CD4-positive, alpha-beta memory T cell (primary cell): ENCODE results near the gene P3H1. TPM values are rescaled to one million over a fixed set of nuclear protein-coding genes. Genes with fewer than 3 reads are reported as not detected.
"Not testable (repeated sequence)": the region's sequence is repeated elsewhere in the genome, so short reads cannot be mapped to it uniquely, and the experiment has no call there.

Experiments used
- CTCF ChIA-PET: fragments of 350-600 bp; sonication (Branson Sonifier 250); formaldehyde crosslinking; loops from one replicate; lab custom pipeline; 2021; ENCODE audit warnings: inconsistent platforms; ENCODE audit not compliant: partially characterized antibody; lab: Charles Lee
- POLR2A ChIA-PET: fragments of 350-600 bp; sonication (Branson Sonifier 250); formaldehyde crosslinking; loops from one replicate; lab custom pipeline; 2021; ENCODE audit not compliant: partially characterized antibody; lab: Charles Lee
- DNase-seq, 5 donors: peaks; one replicate each; pipeline versions ENCODE4 v3.0.0 to v3.0.0-alpha.2; 2020 to 2022; ENCODE audit warnings: mixed read lengths in 1 of 5
- H3K27ac ChIP-seq: one replicate; pipeline ENCODE4 v1.7.0; 2013; ENCODE audit warnings: low read depth, low read length
- H3K27me3 ChIP-seq: 2 replicates; pipeline ENCODE4 v1.7.0; 2013; ENCODE audit warnings: mild to moderate bottlenecking, low read length, moderate library complexity; ENCODE audit not compliant: insufficient read depth
- H3K36me3 ChIP-seq: 2 replicates; pipeline ENCODE4 v1.7.0; 2013; ENCODE audit warnings: mild to moderate bottlenecking, low read length, moderate library complexity; ENCODE audit not compliant: insufficient read depth
- H3K4me1 ChIP-seq: 2 replicates; pipeline ENCODE4 v1.7.0; 2013; ENCODE audit warnings: mild to moderate bottlenecking, low read length, moderate library complexity; ENCODE audit not compliant: insufficient read depth
- H3K4me3 ChIP-seq, 2 donors: one replicate each; pipeline ENCODE4 v1.7.0; 2013; ENCODE audit warnings: low read length in 2 of 2, mild to moderate bottlenecking in 1 of 2
- H3K9me3 ChIP-seq, 2 donors: one replicate each; pipeline ENCODE4 v1.7.0; 2013; ENCODE audit warnings: low read length in 2 of 2, control low read depth in 1 of 2; ENCODE audit not compliant: control insufficient read depth in 1 of 2
- H3K27ac Mint-ChIP-seq, 7 donors: one replicate each; pipeline ENCODE4 v1.8.0; 2020 to 2021; ENCODE audit warnings: mixed read lengths in 7 of 7, mild to moderate bottlenecking in 6 of 7, inconsistent platforms in 3 of 7, moderate library complexity in 3 of 7
- H3K27me3 Mint-ChIP-seq, 2 donors: one replicate each; pipeline ENCODE4 v1.8.0; 2020 to 2021; ENCODE audit warnings: mixed read lengths in 2 of 2
- H3K36me3 Mint-ChIP-seq, 2 donors: one replicate each; pipeline ENCODE4 v1.8.0; 2020 to 2021; ENCODE audit warnings: mixed read lengths in 2 of 2, inconsistent platforms in 1 of 2, mild to moderate bottlenecking in 1 of 2
- H3K4me1 Mint-ChIP-seq, 4 donors: one replicate each; pipeline ENCODE4 v1.8.0; 2020 to 2021; ENCODE audit warnings: mixed read lengths in 4 of 4, mild to moderate bottlenecking in 1 of 4
- H3K4me3 Mint-ChIP-seq, 8 donors: one replicate each; pipeline ENCODE4 v1.8.0; 2020 to 2021; ENCODE audit warnings: mixed read lengths in 8 of 8, mild to moderate bottlenecking in 7 of 8, moderate library complexity in 6 of 8, inconsistent platforms in 3 of 8
- H3K9me3 Mint-ChIP-seq, 8 donors: one replicate each; pipeline ENCODE4 v1.8.0; 2020 to 2021; ENCODE audit warnings: mixed read lengths in 8 of 8, mild to moderate bottlenecking in 5 of 8, inconsistent platforms in 3 of 8, moderate library complexity in 1 of 8
- intact Hi-C: fragments of 100-400 bp; cut with micrococcal nuclease; formaldehyde crosslinking; loops from one replicate; pipeline ENCODE4 v1.15.1; 2023
- polyA plus RNA-seq, 2 donors: library from polyadenylated mRNA; unstranded; fragments of 300-500 nt; fragmentation: Illumina TruSeq; gene quantifications; one replicate each; pipeline ENCODE4 v1.2.3, GENCODE V29; 2021
- total RNA-seq, 2 experiments: library from RNA; stranded (reverse); gene quantifications; one replicate each; pipeline ENCODE4 v1.2.3, GENCODE V29; 2021

P3H1 gene, protein sequence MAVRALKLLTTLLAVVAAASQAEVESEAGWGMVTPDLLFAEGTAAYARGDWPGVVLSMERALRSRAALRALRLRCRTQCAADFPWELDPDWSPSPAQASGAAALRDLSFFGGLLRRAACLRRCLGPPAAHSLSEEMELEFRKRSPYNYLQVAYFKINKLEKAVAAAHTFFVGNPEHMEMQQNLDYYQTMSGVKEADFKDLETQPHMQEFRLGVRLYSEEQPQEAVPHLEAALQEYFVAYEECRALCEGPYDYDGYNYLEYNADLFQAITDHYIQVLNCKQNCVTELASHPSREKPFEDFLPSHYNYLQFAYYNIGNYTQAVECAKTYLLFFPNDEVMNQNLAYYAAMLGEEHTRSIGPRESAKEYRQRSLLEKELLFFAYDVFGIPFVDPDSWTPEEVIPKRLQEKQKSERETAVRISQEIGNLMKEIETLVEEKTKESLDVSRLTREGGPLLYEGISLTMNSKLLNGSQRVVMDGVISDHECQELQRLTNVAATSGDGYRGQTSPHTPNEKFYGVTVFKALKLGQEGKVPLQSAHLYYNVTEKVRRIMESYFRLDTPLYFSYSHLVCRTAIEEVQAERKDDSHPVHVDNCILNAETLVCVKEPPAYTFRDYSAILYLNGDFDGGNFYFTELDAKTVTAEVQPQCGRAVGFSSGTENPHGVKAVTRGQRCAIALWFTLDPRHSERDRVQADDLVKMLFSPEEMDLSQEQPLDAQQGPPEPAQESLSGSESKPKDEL
- 10 to 100 TPM; 52.5 to 56.6 TPM for total RNA-seq
- polyA plus RNA-seq: 10 to 100 TPM in 1 of 2 donors, 1 to 10 TPM in 1; 7.5 to 15.3 TPM

DNA sequence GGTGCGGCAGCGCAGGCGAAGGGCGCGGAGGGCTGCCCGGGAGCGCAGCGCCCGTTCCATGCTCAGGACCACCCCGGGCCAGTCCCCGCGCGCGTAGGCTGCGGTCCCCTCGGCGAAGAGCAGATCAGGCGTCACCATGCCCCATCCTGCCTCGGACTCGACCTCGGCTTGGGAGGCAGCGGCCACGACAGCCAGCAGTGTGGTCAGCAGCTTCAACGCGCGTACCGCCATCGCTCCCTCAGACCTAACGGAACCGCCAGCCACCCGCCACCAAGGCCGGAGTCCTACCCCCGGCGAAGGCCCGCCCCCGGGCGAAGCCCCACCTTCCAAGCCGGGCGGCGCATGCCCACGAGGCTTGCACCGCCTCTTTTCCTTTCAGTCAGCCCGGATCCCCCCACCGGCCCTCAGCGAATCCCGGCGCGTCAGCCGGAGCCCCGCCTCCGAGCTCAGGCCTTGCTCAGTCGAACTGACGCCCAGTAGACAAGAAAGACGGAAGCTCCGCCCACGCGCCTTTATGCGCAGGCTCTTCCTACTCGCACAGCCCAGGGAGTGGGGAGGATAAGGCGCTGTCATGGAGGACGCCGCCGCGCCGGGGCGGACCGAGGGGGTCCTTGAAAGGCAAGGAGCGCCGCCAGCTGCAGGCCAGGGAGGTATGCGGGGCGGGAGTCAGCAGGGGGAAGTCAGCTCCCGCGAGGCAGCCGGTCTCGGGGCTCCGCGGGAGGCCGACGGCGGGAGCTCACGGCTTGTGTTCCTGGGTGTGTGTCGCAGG lies at the start of gene P3H1, which contains the start of gene C1orf50:
P3H1 (minus strand) TSS at position 288 of the 769 bp plus-strand sequence; CDS start at position 231, 57 bp downstream.
C1orf50 (plus strand) TSS at position 509 of the 769 bp plus-strand sequence; CDS start at position 572, 63 bp downstream.
- H3K27me3 ChIP-seq: no peaks in the 10 kb centered on the region
- peaks cover 0 to 19% of the 10 kb centered on the region in 2 donors for H3K36me3 Mint-ChIP-seq
- H3K36me3 ChIP-seq: no peaks in the 10 kb centered on the region
- peak within 1 kb of the TSS; percentile 67 to 98 for H3K4me3 ChIP-seq
- peak within 1 kb of the TSS; percentile 85 to 98 (median 93) for H3K27ac Mint-ChIP-seq
- DNase-seq: peak; percentile 100
- peaks cover 18 to 45% (median 28%) of the 10 kb centered on the region in 4 donors for H3K4me1 Mint-ChIP-seq
- peak within 1 kb of the TSS in 1 of 8 donors; percentile 94 for H3K4me3 Mint-ChIP-seq
- ChIA-PET CTCF (interaction anchor here (0.6 to 3.7 kb wide), 18 partner anchors 8 to 343 kb away, joined by 3 to 27 read pairs (median 8); partner anchors contain the start of genes ERMAP, PPIH, SVBP and ZNF691), POLR2A (interaction anchor here (0.6 to 3.8 kb wide), 35 partner anchors 9 to 1787 kb away, joined by 3 to 72 read pairs (median 5); partner anchors contain the start of genes CCDC30, CTPS1, ERMAP and KDM4A)
- H3K9me3 ChIP-seq: no peaks in the 10 kb centered on the region
- H3K9me3 Mint-ChIP-seq: no peaks in the 10 kb centered on the region
- intact Hi-C loops: loop anchor here (1.0 to 5.0 kb wide), 8 partner anchors 50 to 405 kb away; partner anchors contain the start of genes CCDC30, CFAP57, EBNA1BP2 and ERMAP
- no peaks in the 10 kb centered on the region for H3K27me3 Mint-ChIP-seq
- peak within 1 kb of the TSS; percentile 85 for H3K27ac ChIP-seq
- H3K4me1 ChIP-seq: peaks cover 56% of the 10 kb centered on the region

DNA sequence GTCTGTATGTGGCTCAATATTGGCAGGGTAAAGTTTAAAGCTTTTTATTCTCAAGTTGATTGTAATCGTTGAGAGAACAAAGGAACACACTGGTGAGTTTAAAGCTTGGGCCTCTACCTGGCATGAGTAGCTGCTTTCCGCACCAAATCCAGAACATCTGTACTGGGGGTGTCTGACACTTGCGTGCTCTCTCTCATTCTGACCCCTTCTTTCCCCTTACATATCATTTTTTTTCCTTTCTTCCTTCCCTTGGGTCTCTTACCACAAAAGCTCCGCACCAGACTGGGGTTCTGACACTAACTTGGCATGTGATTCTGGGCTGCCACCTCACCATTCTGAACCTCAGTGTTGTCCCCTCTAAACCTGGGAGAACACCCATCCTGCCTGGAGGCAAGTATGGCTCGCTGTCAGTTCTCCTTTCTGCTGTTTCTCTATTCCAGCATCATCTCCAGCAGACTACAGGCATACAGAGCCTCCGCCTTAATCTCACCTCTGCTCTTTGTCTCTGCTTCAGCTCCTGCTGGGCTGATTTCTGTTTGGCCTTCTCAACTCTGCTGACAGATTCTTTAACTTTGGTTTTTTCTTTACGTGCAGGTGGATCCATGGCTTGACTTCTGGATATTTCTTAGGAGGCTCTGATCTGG lies 49.2 kb upstream of the P3H1 start:
- H3K27me3 ChIP-seq: no peaks in the 10 kb centered on the region
- intact Hi-C loops: loop anchor here (1.0 to 10.0 kb wide), 6 partner anchors 30 to 481 kb away; partner anchors contain the start of genes CFAP57, EBNA1BP2, FOXJ3 and SLC2A1
- Mint-ChIP-seq H3K4me1 (peaks cover 19 to 32% (median 28%) of the 10 kb centered on the region in 4 donors), H3K36me3 (peaks cover 3 to 16% of the 10 kb centered on the region in 2 donors), H3K4me3 (peak overlapping the region; percentile 82 to 93 (median 86)), H3K27me3 (no peaks in the 10 kb centered on the region), H3K9me3 (no peaks in the 10 kb centered on the region), H3K27ac (peak overlapping the region; percentile 86 to 96 (median 94))
- peak in 1 of 5 donors; percentile 39 for DNase-seq
- POLR2A ChIA-PET: interaction anchor here (1.0 to 4.3 kb wide), 14 partner anchors 9 to 133 kb away, joined by 3 to 66 read pairs (median 4); partner anchors contain the start of genes C1orf50, P3H1, TMEM269 and YBX1
- peak overlapping the region in 1 of 2 donors; percentile 74 for H3K4me3 ChIP-seq
- no peaks in the 10 kb centered on the region for H3K9me3 ChIP-seq
- peaks cover 17% of the 10 kb centered on the region for H3K4me1 ChIP-seq
- CTCF ChIA-PET: interaction anchor here (1.4 to 2.6 kb wide), 3 partner anchors 30 to 49 kb away, joined by 6 to 18 read pairs (median 7); partner anchors contain the start of genes C1orf50, P3H1 and ZNF691
- peak overlapping the region; percentile 87 for H3K27ac ChIP-seq
- no peaks in the 10 kb centered on the region for H3K36me3 ChIP-seq

DNA sequence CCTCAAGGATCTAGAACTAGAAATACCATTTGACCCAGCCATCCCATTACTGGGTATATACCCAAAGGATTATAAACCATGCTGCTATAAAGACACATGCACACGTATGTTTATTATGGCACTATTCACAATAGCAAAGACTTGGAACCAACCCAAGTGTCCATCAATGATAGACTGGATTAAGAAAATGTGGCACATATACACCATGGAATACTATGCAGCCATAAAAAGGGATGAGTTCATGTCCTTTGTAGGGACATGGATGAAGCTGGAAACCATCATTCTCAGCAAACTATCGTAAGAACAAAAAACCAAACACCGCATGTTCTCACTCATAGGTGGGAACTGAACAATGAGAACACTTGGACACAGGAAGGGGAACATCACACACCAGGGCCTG lies 48.0 kb upstream of the P3H1 start:
- H3K27me3 Mint-ChIP-seq, H3K36me3 ChIP-seq, CTCF ChIA-PET, H3K27me3 ChIP-seq, H3K9me3 ChIP-seq, DNase-seq, H3K4me3 ChIP-seq, H3K27ac Mint-ChIP-seq, H3K4me3 Mint-ChIP-seq, H3K9me3 Mint-ChIP-seq, H3K27ac ChIP-seq: not testable (repeated sequence)
- peaks cover 17% of the 10 kb centered on the region for H3K4me1 ChIP-seq
- Mint-ChIP-seq H3K4me1 (peaks cover 19 to 31% (median 26%) of the 10 kb centered on the region in 4 donors), H3K36me3 (peaks cover 3 to 20% of the 10 kb centered on the region in 2 donors)
- intact Hi-C loops: loop anchor here (5.0 to 10.0 kb wide), 3 partner anchors 107 to 360 kb away; partner anchors contain the start of genes CFAP57, EBNA1BP2 and YBX1
- POLR2A ChIA-PET: interaction anchor here (4.2 to 4.3 kb wide), 2 partner anchors 48 to 132 kb away, joined by 24 to 66 read pairs; partner anchors contain the start of genes C1orf50, P3H1 and YBX1

DNA sequence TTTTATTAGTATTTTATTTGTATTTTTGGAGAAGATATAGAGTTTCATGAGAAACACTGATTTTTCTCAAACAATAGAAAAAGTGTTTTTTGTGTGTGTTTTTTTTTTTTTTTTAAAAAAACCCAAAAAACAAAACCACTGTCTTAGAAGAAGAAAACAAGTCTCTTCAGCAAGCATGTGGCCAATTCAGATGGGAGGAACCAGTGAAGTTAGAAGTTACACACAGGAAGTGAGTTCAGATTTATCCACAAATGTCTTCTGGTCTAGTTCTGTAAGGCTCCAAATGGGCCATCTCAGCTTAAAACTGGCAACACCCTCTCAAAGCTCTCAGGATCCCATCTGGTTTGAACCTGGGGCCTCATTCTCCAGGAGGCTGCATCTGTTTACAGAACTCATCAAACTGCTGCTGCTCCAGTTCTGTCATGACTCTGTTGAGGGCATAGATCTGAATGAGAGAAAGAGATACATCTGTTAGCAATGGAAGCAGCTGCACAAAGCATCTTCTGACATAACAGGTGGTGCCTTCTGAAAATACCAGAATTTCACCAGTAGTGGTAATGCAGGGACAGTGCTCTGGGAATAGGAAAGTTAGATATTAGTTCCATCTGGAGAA lies 40.3 kb upstream of the P3H1 start:
- Mint-ChIP-seq H3K27ac (peak overlapping the region in 2 of 7 donors; percentile 23 to 64), H3K9me3 (no peaks in the 10 kb centered on the region), H3K36me3 (peaks cover 12 to 21% of the 10 kb centered on the region in 2 donors), H3K4me3 (no peak overlapping the region), H3K27me3 (no peaks in the 10 kb centered on the region), H3K4me1 (peaks cover 3 to 10% (median 7%) of the 10 kb centered on the region in 4 donors)
- no peak for DNase-seq
- ChIA-PET POLR2A (interaction anchor here (1.2 to 2.6 kb wide), 3 partner anchors 9 to 40 kb away, joined by 4 to 8 read pairs (median 7); partner anchors contain the start of genes C1orf50, ERMAP, P3H1 and TMEM269), CTCF (interaction anchor here (0.8 kb wide), 1 partner anchor 39 kb away, joined by 3 read pairs; the partner anchor contains the start of gene ZNF691)
- intact Hi-C loops: no loop called here
- no peaks in the 10 kb centered on the region for H3K27me3 ChIP-seq
- peaks cover 7% of the 10 kb centered on the region for H3K4me1 ChIP-seq
- H3K9me3 ChIP-seq: no peaks in the 10 kb centered on the region
- H3K4me3 ChIP-seq: no peak overlapping the region
- no peak overlapping the region for H3K27ac ChIP-seq
- no peaks in the 10 kb centered on the region for H3K36me3 ChIP-seq

DNA sequence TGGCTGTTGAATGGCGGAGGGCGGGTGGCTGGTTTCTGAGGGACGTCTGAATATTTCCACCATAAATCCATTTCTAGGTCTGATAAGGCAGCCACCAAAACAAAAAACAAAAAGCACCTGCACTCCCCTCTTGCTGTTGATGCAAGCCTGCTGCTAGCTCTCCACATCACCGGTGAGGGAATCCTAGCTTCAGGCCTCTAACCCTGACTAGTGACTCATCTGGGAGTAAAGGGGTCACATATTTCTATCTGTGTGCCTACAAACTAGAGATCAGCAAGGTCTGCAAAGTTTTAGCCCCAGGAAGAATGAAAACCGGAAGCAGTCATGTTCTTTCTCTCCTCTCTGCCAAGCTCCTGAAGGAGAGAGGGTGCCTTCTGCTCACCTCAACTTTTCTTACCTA lies 39.8 kb upstream of the P3H1 start:
- DNase-seq: no peak
- peaks cover 3 to 10% (median 7%) of the 10 kb centered on the region in 4 donors for H3K4me1 Mint-ChIP-seq
- peaks cover 12 to 20% of the 10 kb centered on the region in 2 donors for H3K36me3 Mint-ChIP-seq
- no peaks in the 10 kb centered on the region for H3K36me3 ChIP-seq
- no peaks in the 10 kb centered on the region for H3K9me3 Mint-ChIP-seq
- peak overlapping the region in 1 of 8 donors; percentile 5 for H3K4me3 Mint-ChIP-seq
- intact Hi-C loops: no loop called here
- H3K9me3 ChIP-seq: no peaks in the 10 kb centered on the region
- H3K27me3 Mint-ChIP-seq: no peaks in the 10 kb centered on the region
- POLR2A ChIA-PET: interaction anchor here (1.2 to 2.6 kb wide), 3 partner anchors 10 to 40 kb away, joined by 4 to 8 read pairs (median 7); partner anchors contain the start of genes C1orf50, ERMAP, P3H1 and TMEM269
- CTCF ChIA-PET: no interaction called here
- H3K27ac ChIP-seq: no peak overlapping the region
- H3K27ac Mint-ChIP-seq: peak overlapping the region in 1 of 7 donors; percentile 38
- no peak overlapping the region for H3K4me3 ChIP-seq
- no peaks in the 10 kb centered on the region for H3K27me3 ChIP-seq
- H3K4me1 ChIP-seq: peaks cover 7% of the 10 kb centered on the region
